Body of pancreas (tissue), 4 donors: Measurements from ENCODE around the gene STX2.

Source experiments
- POLR2A ChIP-seq, 3 donors: fragments of 450-650 bp; IDR thresholded peaks; one replicate each; pipeline ENCODE4 v1.6.1; 2016; ENCODE audit warnings: antibody characterized with exemption in 3 of 3, mild to moderate bottlenecking in 2 of 3
- TF ChIP-seq, protein P1 (sequence below), 7 experiments: fragments of 450-650 bp in 4 of 7; fragments of 200-600 bp in 3 of 7; sonication (generic) in 3 of 7; IDR thresholded peaks; one replicate each; pipeline ENCODE4 v1.5.1; 2016 to 2019; ENCODE audit warnings: antibody characterized with exemption in 7 of 7

- TF ChIP-seq, protein P1, sequence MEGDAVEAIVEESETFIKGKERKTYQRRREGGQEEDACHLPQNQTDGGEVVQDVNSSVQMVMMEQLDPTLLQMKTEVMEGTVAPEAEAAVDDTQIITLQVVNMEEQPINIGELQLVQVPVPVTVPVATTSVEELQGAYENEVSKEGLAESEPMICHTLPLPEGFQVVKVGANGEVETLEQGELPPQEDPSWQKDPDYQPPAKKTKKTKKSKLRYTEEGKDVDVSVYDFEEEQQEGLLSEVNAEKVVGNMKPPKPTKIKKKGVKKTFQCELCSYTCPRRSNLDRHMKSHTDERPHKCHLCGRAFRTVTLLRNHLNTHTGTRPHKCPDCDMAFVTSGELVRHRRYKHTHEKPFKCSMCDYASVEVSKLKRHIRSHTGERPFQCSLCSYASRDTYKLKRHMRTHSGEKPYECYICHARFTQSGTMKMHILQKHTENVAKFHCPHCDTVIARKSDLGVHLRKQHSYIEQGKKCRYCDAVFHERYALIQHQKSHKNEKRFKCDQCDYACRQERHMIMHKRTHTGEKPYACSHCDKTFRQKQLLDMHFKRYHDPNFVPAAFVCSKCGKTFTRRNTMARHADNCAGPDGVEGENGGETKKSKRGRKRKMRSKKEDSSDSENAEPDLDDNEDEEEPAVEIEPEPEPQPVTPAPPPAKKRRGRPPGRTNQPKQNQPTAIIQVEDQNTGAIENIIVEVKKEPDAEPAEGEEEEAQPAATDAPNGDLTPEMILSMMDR (IDR thresholded peaks at IDR 0.05): no peak
- no peak for TF ChIP-seq POLR2A (IDR thresholded peaks at IDR 0.05)
Observed at GRCh38 chr12:130768120-130768519, 70.9 kb downstream of the STX2 start.
